ENCODE measurements around the gene ZNF319.

DNA sequence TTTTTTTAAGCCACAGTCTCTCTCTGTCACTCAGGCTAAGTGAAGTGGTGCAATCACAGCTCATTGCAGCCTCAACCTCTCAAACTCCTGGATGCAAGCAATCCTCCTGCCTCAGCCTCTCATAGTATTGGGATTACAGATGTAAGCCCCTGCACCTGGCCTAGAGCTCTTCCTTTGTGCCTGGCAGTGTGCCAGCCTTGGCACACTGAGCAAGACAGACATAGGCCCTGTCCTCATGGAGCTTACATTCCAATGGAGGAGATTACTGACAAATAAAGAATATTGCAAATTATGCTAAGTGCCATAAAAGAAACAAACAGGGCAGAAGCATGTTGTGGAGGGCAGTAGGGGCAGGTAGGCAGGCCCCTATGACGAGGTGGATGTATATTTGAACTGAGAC, 28.6 kb downstream of the ZNF319 start:
- no peak for TF ChIP-seq CTCF (conservative IDR thresholded peaks at IDR 0.05; ENCODE audit: low read length)
- TF ChIP-seq EZH2phosphoT487 (IDR thresholded peaks at IDR 0.05; ENCODE audit: borderline replicate concordance, low read depth, low read length) = no peak

Measured in OCI-LY7 (cell line).